ENCODE measurements around the gene PACS2.
"Not testable (repeated sequence)": the region's sequence is repeated elsewhere in the genome, so short reads cannot be mapped to it uniquely, and the experiment has no call there.

PACS2 gene

GRCh38 chr14:105358140-105358846, 43.7 kb downstream of the PACS2 start:
- no peak for TF ChIP-seq CTCF (IDR thresholded peaks at IDR 0.05; ENCODE audit: low read depth, low read length, missing control alignments)
- H3K4me3 ChIP-seq (replicated peaks; ENCODE audit: low read depth, low read length), result no peak overlapping the region
- DNase-seq (ENCODE audit: extremely low read depth, low read depth), result no peak

GRCh38 chr14:105358943-105359342, 44.4 kb downstream of the PACS2 start:
- no peak overlapping the region for H3K4me3 ChIP-seq (replicated peaks; ENCODE audit: low read depth, low read length)
- DNase-seq (ENCODE audit: extremely low read depth, low read depth), result no peak
- TF ChIP-seq CTCF (IDR thresholded peaks at IDR 0.05; ENCODE audit: low read depth, low read length, missing control alignments), result no peak

GRCh38 chr14:105361412-105361811, 46.9 kb downstream of the PACS2 start:
- DNase-seq (ENCODE audit: extremely low read depth, low read depth); H3K4me3 ChIP-seq (replicated peaks; ENCODE audit: low read depth, low read length): not testable (repeated sequence)

GRCh38 chr14:105363847-105364708, 49.5 kb downstream of the PACS2 start:
- no peak for DNase-seq (ENCODE audit: extremely low read depth, low read depth)
- H3K4me3 ChIP-seq (replicated peaks; ENCODE audit: low read depth, low read length), result 0 out of 2 replicates have a peak overlapping the region, but pooled peaks have one; percentile 9
- TF ChIP-seq CTCF (IDR thresholded peaks at IDR 0.05; ENCODE audit: low read depth, low read length, missing control alignments), result no peak

- no peak for TF ChIP-seq CTCF (IDR thresholded peaks at IDR 0.05; ENCODE audit: low read depth, low read length, missing control alignments)
- no peak for DNase-seq (ENCODE audit: extremely low read depth, low read depth)
- no peak overlapping the region for H3K4me3 ChIP-seq (replicated peaks; ENCODE audit: low read depth, low read length)
Observed at GRCh38 chr14:105365101-105365500, 50.6 kb downstream of the PACS2 start.

- no peak for TF ChIP-seq CTCF (IDR thresholded peaks at IDR 0.05; ENCODE audit: low read depth, low read length, missing control alignments)
- DNase-seq (ENCODE audit: extremely low read depth, low read depth), result no peak
- no peak overlapping the region for H3K4me3 ChIP-seq (replicated peaks; ENCODE audit: low read depth, low read length)
Observed at GRCh38 chr14:105365681-105366080, 51.1 kb downstream of the PACS2 start.

GRCh38 chr14:105366386-105367074, 52.0 kb downstream of the PACS2 start:
- TF ChIP-seq CTCF (IDR thresholded peaks at IDR 0.05; ENCODE audit: low read depth, low read length, missing control alignments), result no peak
- DNase-seq (ENCODE audit: extremely low read depth, low read depth), result no peak
- no peak overlapping the region for H3K4me3 ChIP-seq (replicated peaks; ENCODE audit: low read depth, low read length)
